ENCODE measurements around the gene RGS10.

Gene RGS10

DNA sequence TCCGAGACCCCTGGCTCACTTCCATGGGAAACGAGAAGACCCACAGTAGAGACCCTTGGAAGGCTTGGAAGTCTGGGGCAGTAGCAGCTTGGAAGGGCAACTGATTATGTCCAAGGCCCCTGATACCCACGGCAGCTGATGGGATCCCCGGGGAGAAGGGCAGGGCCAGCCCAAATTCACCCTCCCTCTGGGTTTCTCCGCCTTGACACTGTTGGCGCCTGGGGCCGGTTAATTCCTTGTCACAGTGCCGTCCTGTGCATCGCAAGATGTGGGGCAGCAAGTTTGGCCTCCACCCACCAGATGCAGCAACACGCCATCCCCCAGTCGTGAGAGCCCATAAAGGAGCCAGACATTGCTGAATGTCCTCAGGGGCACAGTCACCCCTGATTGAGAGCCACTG is 89.2 kb downstream of the RGS10 start:
- FAIRE-seq (no peak), DNase-seq (ENCODE audit: insufficient read length, low spot score) (no peak)

GRCh38 chr10:119452396-119452795 is 90.1 kb downstream of the RGS10 start:
- FAIRE-seq (no peak), DNase-seq (ENCODE audit: insufficient read length, low spot score) (no peak)

DNA sequence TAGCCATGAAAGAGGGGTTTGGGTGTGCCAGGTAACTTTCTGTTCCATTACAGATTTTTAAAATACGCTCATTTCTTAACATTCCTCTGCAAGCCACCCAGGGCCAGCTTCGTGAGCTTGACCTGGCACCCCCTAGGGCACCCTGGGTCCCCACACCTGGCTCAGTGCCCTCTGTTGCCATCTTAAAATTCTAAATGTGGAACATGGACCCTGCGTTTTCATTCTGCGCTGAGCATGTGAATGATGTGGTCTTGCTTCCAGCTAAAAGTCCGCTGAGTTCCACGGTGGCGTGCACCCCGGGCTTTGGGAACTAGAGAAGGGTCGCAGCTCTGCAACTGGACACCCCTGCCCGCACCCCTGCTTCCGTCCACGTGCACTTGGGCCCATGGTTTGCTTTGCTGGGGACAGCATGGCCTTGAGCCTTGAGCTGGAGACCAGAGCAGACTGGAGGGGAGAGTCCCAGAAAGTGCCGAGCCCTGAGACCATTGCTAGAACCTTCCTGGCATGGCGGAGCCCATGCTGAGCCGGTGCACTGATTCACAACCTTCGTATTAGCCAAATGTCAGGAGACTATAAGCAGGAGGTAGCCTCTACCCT is 91.1 kb downstream of the RGS10 start:
- DNase-seq (ENCODE audit: insufficient read length, low spot score) (no peak), FAIRE-seq (no peak)

GRCh38 chr10:119450606-119451299 is 91.8 kb downstream of the RGS10 start:
- FAIRE-seq (no peak), DNase-seq (ENCODE audit: insufficient read length, low spot score) (no peak)

All from HTR-8/SVneo (cell line).